Activated CD4-positive, alpha-beta T cell treated with anti-CD3 and anti-CD28 coated beads, Interleukin-2, amount 50 U/mL, for 16 hours (primary cell): ENCODE measurements around the gene STRA6.

Experiments
- DNase-seq: peaks from one replicate; pipeline ENCODE4 v3.0.0-alpha.2; 2020

The STRA6 gene

GRCh38 chr15:74205582-74205947 is 3.0 kb upstream of the STRA6 start:
- DNase-seq = no peak

- no peak for DNase-seq
Measured at GRCh38 chr15:74203914-74204431, 1.4 kb upstream of the STRA6 start.

GRCh38 chr15:74201710-74202420 is 722 bp downstream of the STRA6 start:
- no peak for DNase-seq

GRCh38 chr15:74200871-74201419 is 1.6 kb downstream of the STRA6 start:
- no peak for DNase-seq

GRCh38 chr15:74200412-74200815 is 2.2 kb downstream of the STRA6 start:
- no peak for DNase-seq

- no peak for DNase-seq
Measured at GRCh38 chr15:74199297-74199652, 3.3 kb downstream of the STRA6 start.

GRCh38 chr15:74197176-74197965 is 5.2 kb downstream of the STRA6 start:
- no peak for DNase-seq

GRCh38 chr15:74196175-74196574 is 6.4 kb downstream of the STRA6 start:
- DNase-seq = no peak

GRCh38 chr15:74194572-74195559 is 7.7 kb downstream of the STRA6 start:
- no peak for DNase-seq

GRCh38 chr15:74193905-74194304 is 8.7 kb downstream of the STRA6 start:
- DNase-seq = no peak

GRCh38 chr15:74193299-74193718 is 9.3 kb downstream of the STRA6 start:
- no peak for DNase-seq

GRCh38 chr15:74192751-74193150 is 9.8 kb downstream of the STRA6 start:
- no peak for DNase-seq

- no peak for DNase-seq
Measured at GRCh38 chr15:74191798-74192197, 10.8 kb downstream of the STRA6 start.

- DNase-seq = no peak
Measured at GRCh38 chr15:74188216-74188615, 14.4 kb downstream of the STRA6 start.

GRCh38 chr15:74185710-74186348 is 16.8 kb downstream of the STRA6 start:
- no peak for DNase-seq

GRCh38 chr15:74184582-74185091 is 17.9 kb downstream of the STRA6 start:
- no peak for DNase-seq

GRCh38 chr15:74182131-74182530 is 20.5 kb downstream of the STRA6 start:
- no peak for DNase-seq

GRCh38 chr15:74180881-74181602 is 21.5 kb downstream of the STRA6 start:
- no peak for DNase-seq

GRCh38 chr15:74179983-74180880 is 22.4 kb downstream of the STRA6 start:
- DNase-seq = no peak
